Thyroid gland (tissue), 4 donors: ENCODE data around the gene LMNB1.

Source experiments
- POLR2A ChIP-seq, 2 donors: fragments of 450-650 bp; IDR thresholded peaks; one replicate each; pipeline ENCODE4 v1.6.1; 2017; ENCODE audit warnings: antibody characterized with exemption in 2 of 2, mild to moderate bottlenecking in 2 of 2, moderate library complexity in 1 of 2
- TF ChIP-seq, protein P1 (sequence below), 6 experiments: fragments of 200-600 bp in 3 of 6; fragments of 450-650 bp in 3 of 6; sonication (generic) in 3 of 6; IDR thresholded peaks; one replicate each; pipeline ENCODE4 v1.5.1; 2016 to 2019; ENCODE audit warnings: antibody characterized with exemption in 6 of 6, mild to moderate bottlenecking in 2 of 6, inconsistent platforms in 1 of 6, moderate library complexity in 1 of 6

DNA sequence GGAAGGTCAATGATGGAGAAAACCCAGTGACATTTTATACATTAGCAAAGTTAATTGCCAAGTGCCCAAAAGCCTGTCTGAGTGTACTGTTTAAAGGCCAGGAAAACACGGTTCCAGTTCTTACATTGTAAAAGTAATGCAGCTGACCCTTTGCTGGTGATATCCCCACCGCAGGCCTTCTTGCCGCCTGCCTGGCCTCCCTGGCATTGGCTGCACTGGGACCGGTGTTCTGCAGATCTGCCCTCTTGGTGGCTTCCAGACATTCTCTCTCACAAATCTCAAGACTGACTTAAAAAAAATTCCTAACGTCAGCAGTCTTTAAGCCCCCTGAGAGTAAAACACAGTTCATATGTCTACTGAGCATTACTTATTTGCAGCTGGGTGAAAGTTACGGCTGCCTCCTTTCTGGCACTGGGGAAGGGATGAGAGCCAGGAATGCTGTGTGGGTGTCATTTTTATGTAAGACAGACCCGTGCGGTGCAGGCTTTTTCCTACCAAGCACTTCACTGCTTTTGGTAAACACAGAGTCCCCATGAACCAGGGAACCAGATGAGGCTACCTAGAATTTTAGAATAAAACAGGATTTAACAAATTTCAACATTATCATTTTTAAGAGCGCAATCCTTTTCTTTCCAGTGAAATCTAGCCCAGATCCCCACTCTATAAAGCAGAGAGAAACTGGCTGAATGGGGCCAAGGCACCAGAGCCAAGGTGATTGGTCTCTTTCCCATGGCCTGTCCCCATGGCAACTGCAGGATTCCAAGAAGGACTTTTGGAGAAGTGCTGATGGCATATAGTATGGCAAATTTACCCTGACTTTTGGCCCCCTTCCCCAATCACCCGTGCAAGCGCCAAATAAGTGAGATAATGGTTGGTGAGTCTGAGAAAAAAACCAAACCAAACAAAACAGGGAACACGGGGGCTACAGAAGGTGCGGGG is 80.8 kb downstream of the LMNB1 start:
- TF ChIP-seq, protein P1, sequence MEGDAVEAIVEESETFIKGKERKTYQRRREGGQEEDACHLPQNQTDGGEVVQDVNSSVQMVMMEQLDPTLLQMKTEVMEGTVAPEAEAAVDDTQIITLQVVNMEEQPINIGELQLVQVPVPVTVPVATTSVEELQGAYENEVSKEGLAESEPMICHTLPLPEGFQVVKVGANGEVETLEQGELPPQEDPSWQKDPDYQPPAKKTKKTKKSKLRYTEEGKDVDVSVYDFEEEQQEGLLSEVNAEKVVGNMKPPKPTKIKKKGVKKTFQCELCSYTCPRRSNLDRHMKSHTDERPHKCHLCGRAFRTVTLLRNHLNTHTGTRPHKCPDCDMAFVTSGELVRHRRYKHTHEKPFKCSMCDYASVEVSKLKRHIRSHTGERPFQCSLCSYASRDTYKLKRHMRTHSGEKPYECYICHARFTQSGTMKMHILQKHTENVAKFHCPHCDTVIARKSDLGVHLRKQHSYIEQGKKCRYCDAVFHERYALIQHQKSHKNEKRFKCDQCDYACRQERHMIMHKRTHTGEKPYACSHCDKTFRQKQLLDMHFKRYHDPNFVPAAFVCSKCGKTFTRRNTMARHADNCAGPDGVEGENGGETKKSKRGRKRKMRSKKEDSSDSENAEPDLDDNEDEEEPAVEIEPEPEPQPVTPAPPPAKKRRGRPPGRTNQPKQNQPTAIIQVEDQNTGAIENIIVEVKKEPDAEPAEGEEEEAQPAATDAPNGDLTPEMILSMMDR (IDR thresholded peaks at IDR 0.05), result no peak
- no peak for TF ChIP-seq POLR2A (IDR thresholded peaks at IDR 0.05)
